Mesodermal cell (in vitro differentiated cells): ENCODE data around the gene SLC6A7.

ENCODE experiments used
- H3K27ac ChIP-seq: 2 replicates; pipeline ENCODE4 v1.7.0; 2013; ENCODE audit warnings: mild to moderate bottlenecking, low read depth, low read length, moderate library complexity; ENCODE audit not compliant: severe bottlenecking
- H3K36me3 ChIP-seq: 2 replicates; pipeline ENCODE4 v1.7.1; 2013; ENCODE audit warnings: mild to moderate bottlenecking, low read length, moderate library complexity; ENCODE audit not compliant: control insufficient read depth, insufficient read depth
- H3K4me1 ChIP-seq: one replicate; pipeline ENCODE4 v1.7.1; 2013; ENCODE audit warnings: mild to moderate bottlenecking, low read length; ENCODE audit not compliant: insufficient read depth, control insufficient read depth, poor library complexity, severe bottlenecking
- H3K4me3 ChIP-seq: 2 replicates; pipeline ENCODE4 v1.7.0; 2013; ENCODE audit warnings: low read length, control low read depth, mild to moderate bottlenecking; ENCODE audit not compliant: insufficient read depth, poor library complexity, severe bottlenecking; ENCODE audit errors: extremely low read depth
- H3K9me3 ChIP-seq: 2 replicates; pipeline ENCODE4 v1.7.1; 2013; ENCODE audit warnings: mild to moderate bottlenecking, low read length, moderate library complexity; ENCODE audit not compliant: control insufficient read depth
- WGBS, 2 experiments: methylation state at CpG; one replicate each; pipeline ENCODE4 v1.1.5; 2013; ENCODE audit warnings: missing lambda C conversion rate in 2 of 2; ENCODE audit not compliant: insufficient coverage in 2 of 2; 5-methylcytosine and 5-hydroxymethylcytosine counted together

SLC6A7 gene

DNA sequence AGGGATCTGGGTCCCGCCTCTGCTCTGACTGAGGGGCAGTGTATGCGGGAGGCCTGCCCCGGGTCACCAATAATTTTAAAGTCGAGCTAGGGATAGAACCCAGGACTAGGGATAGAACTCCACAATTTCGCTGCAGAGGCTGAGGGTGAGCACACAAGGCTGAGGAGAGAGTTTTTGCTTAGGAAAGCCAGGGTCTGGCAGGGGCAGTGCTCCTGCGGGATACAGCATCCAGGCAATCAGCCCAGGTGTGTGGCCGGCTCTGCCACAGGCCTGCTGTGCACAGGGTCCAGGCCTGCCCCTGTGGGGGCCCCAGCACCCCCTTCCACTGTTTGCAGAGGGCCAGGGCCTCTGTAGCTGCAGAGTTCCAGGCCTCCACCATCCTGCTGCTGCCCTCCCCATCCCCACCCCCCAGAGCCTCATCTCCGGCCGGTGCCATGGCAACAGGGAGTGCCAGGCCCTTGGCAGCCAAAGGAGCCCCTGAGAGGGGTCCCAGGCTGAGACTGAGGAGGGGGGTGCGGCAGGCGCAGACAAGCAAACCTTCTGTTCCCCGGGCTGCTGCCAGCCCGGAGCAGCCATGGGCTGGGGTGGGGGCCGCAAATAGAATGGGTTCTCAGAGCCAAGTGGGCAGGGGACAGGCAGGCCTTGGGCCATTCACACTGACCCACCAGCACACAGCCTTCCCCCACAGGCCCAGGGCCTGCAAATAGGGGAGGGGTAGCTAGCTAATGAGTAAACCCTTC is 42.8 kb upstream of the SLC6A7 start:
- Histone ChIP-seq H3K4me3 (no peak overlapping the region), H3K9me3 (no peaks in the 10 kb centered on the region), H3K36me3 (peaks cover 27% of the 10 kb centered on the region), H3K4me1 (peaks cover 64% of the 10 kb centered on the region), H3K27ac (peak overlapping the region; percentile 23)
- 88 to 91% methylated on average over 9 to 10 of the region's 14 CpGs for WGBS, 2 experiments

DNA sequence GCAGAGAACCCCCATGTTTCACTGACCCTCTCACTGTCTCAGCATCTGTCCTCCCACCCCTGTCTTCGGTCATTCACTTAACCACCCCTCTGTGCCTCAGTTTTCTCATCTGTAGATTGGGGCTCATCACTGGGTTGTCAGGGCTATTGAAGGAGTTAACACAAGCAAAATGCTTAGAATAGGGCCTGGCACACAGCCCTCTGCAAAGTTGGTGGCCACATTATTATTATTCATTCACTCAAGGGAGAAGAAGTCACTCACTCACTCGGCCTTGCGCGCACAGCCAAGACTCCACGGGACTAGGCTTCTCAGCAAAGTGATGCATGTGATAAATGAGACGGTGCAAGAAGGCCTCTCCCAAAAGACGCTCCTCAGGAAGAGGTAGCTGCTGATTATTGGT is 42.2 kb upstream of the SLC6A7 start:
- no peaks in the 10 kb centered on the region for H3K9me3 ChIP-seq
- 95 to 100% methylated on average over 6 to 7 of the region's 7 CpGs for WGBS, 2 experiments
- H3K27ac ChIP-seq: no peak overlapping the region
- H3K4me3 ChIP-seq: no peak overlapping the region
- peaks cover 29% of the 10 kb centered on the region for H3K36me3 ChIP-seq
- H3K4me1 ChIP-seq: peaks cover 62% of the 10 kb centered on the region

DNA sequence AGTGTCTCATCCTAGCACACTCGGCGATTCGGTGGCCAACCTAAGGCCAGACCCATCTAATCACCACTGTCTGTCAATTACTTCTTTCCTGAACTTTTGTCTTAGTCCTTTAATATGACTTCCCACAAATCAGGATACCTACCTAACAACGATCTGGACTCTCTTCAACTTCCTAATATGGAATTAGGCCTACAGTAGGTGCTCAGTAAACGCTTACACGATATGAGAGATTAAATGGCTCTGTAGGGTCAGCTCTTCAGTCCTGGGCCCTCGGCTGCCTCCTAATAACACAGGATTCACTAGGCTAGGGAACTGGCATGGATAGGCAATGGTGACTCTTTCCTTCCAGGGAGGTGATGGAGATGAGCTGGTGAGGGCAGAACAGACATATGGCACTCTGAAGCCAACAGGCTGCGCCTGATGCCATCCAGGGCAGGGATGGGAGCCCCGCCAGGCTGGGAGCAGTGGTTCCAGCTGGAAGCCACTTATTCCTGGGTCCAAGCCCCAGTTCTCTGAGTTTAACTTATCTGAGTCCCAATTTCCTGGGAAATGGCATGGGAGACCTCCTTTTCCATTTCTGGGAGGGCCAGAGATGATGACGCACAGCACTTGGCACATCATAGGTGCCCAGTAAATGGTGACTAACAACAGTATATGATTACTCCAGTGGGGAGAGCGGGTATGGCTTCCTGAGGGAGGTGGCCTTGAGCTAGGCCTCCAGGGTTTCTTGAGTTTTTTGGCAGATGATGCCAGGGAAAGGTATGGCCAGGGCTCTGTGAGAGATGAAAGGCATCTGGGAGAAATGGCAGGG is 41.5 kb upstream of the SLC6A7 start:
- Histone ChIP-seq H3K9me3 (no peaks in the 10 kb centered on the region), H3K4me1 (peaks cover 62% of the 10 kb centered on the region), H3K27ac (no peak overlapping the region), H3K4me3 (no peak overlapping the region), H3K36me3 (peaks cover 32% of the 10 kb centered on the region)
- WGBS, 2 experiments: 95 to 98% methylated on average over 10 to 11 of the region's 11 CpGs

DNA sequence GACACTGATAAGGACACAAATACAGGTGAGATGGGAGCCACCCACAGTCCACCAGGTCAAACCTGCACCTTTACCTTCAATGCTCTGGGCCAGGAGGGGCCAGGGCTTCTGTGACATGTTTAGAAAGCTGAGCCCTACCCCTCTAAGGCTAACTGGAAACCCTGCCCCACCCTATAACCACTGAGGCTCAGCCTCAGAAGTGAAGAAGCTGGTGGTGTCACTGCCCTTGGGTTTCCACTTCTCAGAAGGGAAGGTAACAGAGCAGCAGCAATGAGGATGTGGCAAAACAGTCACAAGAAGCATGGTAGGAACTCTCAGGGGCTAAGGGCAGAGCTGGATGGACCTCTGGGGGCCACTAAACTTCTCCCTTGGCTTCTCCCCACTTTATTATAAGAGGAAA is 40.2 kb upstream of the SLC6A7 start:
- Histone ChIP-seq H3K27ac (no peak overlapping the region), H3K9me3 (no peaks in the 10 kb centered on the region), H3K4me1 (peaks cover 61% of the 10 kb centered on the region), H3K36me3 (peaks cover 32% of the 10 kb centered on the region), H3K4me3 (no peak overlapping the region)

DNA sequence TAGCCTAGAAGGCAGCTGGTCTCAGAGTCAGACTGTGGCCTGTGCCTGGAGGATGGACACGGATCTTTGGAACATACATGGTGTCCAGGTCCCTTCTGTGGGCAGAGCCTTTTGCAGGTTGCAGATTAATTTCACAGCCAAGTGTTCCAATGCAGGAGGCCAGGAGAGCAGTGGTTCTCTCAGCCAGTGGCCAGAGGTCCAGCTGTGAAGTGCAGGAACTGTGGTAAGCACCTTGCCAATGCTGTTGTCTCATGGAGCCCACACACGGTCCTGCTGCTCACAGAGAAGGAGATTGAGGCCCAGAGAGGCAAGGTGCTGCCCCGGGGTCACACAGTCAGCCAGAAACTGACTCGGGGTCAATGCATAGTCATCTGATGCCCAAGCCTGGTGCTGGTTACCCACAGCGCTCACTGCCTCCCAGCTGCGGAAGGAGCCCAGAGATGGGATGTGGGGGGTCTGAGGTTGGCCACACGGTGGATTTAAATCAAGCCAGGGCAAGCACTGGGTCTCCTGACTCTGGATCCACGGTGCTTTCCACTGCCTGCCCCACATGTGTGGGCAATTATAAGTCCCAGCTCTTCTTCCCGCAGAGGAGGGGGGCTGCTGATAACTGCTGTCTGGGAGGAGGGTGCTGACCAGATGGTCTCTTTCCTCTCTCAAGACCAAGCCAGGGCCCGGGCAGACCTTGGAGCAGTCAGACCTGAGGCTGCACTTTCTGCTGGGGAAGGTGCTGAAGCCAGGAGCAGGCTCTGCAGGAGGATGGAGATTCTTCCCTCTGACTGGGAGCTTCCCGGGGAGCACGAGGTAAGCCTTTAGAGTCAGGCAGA is 37.0 kb upstream of the SLC6A7 start:
- H3K9me3 ChIP-seq: no peaks in the 10 kb centered on the region
- H3K4me3 ChIP-seq: no peak overlapping the region
- peaks cover 27% of the 10 kb centered on the region for H3K36me3 ChIP-seq
- H3K27ac ChIP-seq: no peak overlapping the region
- H3K4me1 ChIP-seq: peaks cover 56% of the 10 kb centered on the region
- 74 to 85% methylated on average over 9 of the region's 12 CpGs for WGBS, 2 experiments

DNA sequence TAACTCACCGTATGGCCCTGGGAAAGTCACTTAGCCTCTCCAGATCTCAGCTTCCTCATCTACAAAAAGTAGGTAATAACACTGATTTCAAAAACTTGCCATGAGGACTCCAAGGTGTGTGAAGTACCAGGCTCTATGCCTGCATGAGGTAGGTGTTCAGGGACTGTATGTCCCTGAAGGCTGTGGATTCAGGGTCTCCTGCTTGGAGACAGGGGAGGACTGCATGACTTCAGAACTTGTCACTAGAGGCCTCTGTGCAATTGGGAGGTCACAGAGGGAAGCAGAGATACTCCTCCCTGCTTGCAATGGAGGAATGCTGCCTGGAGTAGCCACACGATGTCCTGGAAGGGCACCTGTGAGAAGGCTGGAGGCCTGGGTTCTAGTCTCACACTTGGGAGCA is 36.4 kb upstream of the SLC6A7 start:
- Histone ChIP-seq H3K27ac (no peak overlapping the region), H3K4me3 (peak overlapping the region; percentile 54), H3K36me3 (peaks cover 24% of the 10 kb centered on the region), H3K4me1 (peaks cover 62% of the 10 kb centered on the region), H3K9me3 (no peaks in the 10 kb centered on the region)
- 49 to 75% methylated on average over 1 to 2 of the region's 2 CpGs for WGBS, 2 experiments

DNA sequence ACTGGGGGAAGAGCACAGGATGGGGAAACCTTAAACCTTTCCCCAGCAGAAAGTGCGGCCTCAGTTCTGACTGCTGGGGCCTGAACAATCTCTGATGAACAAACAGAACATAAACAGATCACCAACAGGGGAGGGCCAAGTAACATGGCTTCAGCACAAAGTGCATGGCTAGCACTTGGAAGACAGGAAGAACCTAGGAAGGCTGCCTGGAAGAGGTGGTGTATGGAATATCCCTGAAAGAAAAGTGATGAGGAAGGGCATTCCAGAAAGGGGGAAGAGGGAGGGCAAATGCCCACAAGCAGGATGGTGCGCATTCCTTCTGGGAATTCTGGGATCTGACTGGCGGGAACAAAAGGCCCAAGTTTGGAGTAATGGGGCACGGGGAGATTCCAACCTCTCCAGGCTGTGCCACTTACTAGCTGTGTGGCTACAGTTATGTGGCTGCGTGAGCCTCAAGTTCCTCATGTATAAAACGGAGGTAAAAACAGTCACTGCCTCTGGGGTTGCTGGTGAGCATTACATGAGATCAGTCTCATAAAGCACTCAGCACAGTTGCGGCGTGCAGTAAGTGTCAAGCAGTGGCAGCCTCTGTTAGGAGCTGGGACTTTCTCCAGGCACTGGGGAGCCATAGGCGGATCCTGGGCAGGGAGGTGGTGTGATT is 35.8 kb upstream of the SLC6A7 start:
- Histone ChIP-seq H3K9me3 (no peaks in the 10 kb centered on the region), H3K4me1 (peaks cover 62% of the 10 kb centered on the region), H3K4me3 (peak overlapping the region; percentile 54), H3K27ac (peak overlapping the region; percentile 71), H3K36me3 (peaks cover 18% of the 10 kb centered on the region)
- 85 to 88% methylated on average over 8 of the region's 9 CpGs for WGBS, 2 experiments

DNA sequence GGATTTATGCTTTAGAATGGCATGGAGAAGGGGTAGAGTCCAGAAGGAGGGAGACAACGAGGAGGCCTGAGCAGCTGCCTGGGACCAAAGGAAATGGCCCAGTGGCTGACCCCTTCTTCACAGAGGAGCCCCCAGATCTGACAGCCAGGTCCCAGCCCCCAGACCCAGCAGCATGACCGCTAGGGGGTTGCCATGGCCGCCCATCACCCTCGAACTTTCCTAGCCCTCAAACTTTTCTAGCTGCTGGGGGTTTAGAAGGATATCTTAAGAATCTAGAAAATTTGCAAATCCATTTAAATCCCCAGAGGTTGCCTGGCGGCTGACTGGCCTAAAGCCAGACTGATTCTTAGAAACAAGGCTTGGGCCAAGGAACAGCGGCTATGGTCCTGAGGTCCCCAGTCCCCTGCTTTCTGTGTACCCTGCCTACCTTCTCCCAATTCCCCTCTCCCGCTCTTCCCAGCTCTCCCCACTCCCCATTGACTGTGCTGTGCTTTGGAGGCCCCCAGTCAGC is 35.2 kb upstream of the SLC6A7 start:
- 16 to 24% methylated on average over 2 to 3 of the region's 7 CpGs for WGBS, 2 experiments
- peaks cover 15% of the 10 kb centered on the region for H3K36me3 ChIP-seq
- no peaks in the 10 kb centered on the region for H3K9me3 ChIP-seq
- H3K27ac ChIP-seq: peak overlapping the region; percentile 71
- H3K4me3 ChIP-seq: peak overlapping the region; percentile 54
- H3K4me1 ChIP-seq: peaks cover 60% of the 10 kb centered on the region

DNA sequence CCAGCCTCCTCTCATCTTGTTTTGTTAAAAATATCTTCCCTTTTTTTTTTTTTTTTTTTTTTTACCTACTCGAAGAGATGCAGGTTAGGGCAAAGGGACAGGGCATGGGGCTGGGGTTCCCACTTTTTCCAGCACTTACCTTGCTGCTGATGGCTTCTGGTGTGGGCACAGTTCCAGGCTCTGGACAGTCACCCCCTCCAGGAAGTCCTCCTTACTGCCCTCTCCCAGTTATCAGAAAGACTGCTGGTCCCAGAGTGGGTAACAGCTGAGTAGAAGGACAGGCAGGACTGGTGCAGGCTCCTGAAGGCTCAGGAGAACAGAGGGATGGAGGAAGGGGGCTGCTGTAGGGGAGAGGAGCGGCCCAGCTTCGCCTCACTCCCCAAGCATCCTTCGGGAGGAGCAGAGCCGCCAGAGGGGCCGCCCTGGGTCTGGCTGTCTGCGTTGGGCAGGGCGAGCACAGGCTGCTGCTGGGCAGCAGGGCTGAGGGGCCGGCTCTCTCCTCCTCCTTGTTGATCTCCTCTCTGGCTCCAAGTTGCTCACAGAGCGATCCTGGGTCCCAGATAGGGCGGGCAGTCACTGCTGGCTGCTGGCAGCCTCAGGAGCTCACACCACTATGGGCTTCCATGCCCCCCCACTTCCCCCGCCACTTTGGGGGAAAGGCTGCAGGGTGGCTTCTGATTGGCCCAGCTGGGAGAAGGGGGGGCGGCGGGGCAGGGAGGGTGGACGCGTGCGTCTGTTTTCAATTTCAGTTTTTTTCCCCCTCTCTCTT is 34.4 kb upstream of the SLC6A7 start, which contains the start of gene PDGFRB:
PDGFRB (minus strand) TSS at position 588 of the 769 bp plus-strand sequence. CDS start 18,798 bp downstream, outside the sequence.
- Histone ChIP-seq H3K27ac (peak within 1 kb of the TSS; percentile 84), H3K4me3 (peak within 1 kb of the TSS; percentile 54), H3K9me3 (no peaks in the 10 kb centered on the region), H3K4me1 (peaks cover 67% of the 10 kb centered on the region), H3K36me3 (peaks cover 15% of the 10 kb centered on the region)
- 11 to 13% methylated on average over 6 to 10 of the region's 17 CpGs for WGBS, 2 experiments
